Measurements from ENCODE around the gene FTSJ3.

DNA sequence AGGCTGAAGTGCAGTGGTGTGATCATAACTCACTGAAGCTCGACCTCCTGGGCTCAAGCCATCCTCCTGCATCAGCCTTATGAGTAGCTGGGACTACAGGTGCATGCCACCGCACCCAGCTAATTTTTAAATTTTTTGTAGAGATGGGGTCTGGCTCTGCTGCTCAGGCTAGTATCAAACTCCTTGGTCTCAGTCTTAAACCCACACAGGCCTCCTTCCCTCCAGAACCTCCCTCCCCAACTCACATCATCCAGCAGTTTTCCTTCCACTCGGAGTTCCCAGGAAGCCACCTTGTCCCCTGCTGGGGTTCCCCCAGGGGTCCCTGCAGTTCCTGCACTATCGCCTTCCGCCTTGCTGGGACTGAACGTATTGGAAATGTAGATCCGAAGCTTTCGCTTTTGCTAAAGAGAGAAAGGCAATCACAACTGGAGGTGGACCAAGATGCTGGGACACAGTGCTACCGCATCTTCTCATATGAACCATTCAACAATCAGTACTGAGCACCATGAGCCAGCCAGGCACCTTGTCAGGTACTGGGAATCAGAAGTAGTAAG, 7.8 kb upstream of the FTSJ3 start:
- TF ChIP-seq, protein P1, sequence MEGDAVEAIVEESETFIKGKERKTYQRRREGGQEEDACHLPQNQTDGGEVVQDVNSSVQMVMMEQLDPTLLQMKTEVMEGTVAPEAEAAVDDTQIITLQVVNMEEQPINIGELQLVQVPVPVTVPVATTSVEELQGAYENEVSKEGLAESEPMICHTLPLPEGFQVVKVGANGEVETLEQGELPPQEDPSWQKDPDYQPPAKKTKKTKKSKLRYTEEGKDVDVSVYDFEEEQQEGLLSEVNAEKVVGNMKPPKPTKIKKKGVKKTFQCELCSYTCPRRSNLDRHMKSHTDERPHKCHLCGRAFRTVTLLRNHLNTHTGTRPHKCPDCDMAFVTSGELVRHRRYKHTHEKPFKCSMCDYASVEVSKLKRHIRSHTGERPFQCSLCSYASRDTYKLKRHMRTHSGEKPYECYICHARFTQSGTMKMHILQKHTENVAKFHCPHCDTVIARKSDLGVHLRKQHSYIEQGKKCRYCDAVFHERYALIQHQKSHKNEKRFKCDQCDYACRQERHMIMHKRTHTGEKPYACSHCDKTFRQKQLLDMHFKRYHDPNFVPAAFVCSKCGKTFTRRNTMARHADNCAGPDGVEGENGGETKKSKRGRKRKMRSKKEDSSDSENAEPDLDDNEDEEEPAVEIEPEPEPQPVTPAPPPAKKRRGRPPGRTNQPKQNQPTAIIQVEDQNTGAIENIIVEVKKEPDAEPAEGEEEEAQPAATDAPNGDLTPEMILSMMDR (IDR thresholded peaks at IDR 0.05; ENCODE audit: low read length) = no peak
- no peak for TF ChIP-seq EZH2 (optimal IDR thresholded peaks at IDR 0.05; ENCODE audit: low read depth, low read length)
- no peak for TF ChIP-seq EZH2phosphoT487 (IDR thresholded peaks at IDR 0.05; ENCODE audit: low read length)
